NCI-H446 treated with DMSO at 0.1 percent for 48 hours (cell line): ENCODE results near the gene PRDM2.
"Not testable (repeated sequence)": the region's sequence is repeated elsewhere in the genome, so short reads cannot be mapped to it uniquely, and the experiment has no call there.

Experiments used
- DNase-seq: peaks from one replicate; lab custom pipeline; 2025; lab: John Stamatoyannopoulos, UW

Gene PRDM2

GRCh38 chr1:13699510-13699909 lies 478 bp upstream of the PRDM2 start:
- DNase-seq = no peak

GRCh38 chr1:13700521-13701270 lies 708 bp downstream of the PRDM2 start:
- no peak for DNase-seq

- no peak for DNase-seq
Observed at GRCh38 chr1:13701271-13701640, 1.3 kb downstream of the PRDM2 start.

- no peak for DNase-seq
Observed at GRCh38 chr1:13702425-13703127, 2.6 kb downstream of the PRDM2 start.

- DNase-seq = no peak
Observed at GRCh38 chr1:13703128-13703513, 3.1 kb downstream of the PRDM2 start.

- no peak for DNase-seq
Observed at GRCh38 chr1:13703558-13704490, 3.8 kb downstream of the PRDM2 start.

- DNase-seq = no peak
Observed at GRCh38 chr1:13706046-13706445, 6.1 kb downstream of the PRDM2 start.

GRCh38 chr1:13707164-13707563 lies 7.2 kb downstream of the PRDM2 start:
- DNase-seq = no peak

GRCh38 chr1:13708380-13708982 lies 8.5 kb downstream of the PRDM2 start:
- no peak for DNase-seq

GRCh38 chr1:13710086-13710485 lies 10.1 kb downstream of the PRDM2 start:
- no peak for DNase-seq

- no peak for DNase-seq
Observed at GRCh38 chr1:13714851-13715250, 14.9 kb downstream of the PRDM2 start.

GRCh38 chr1:13715616-13716287 lies 15.8 kb downstream of the PRDM2 start:
- not testable (repeated sequence) for DNase-seq

GRCh38 chr1:13722808-13723360 lies 22.9 kb downstream of the PRDM2 start:
- no peak for DNase-seq

GRCh38 chr1:13723810-13724209 lies 23.8 kb downstream of the PRDM2 start:
- no peak for DNase-seq

- DNase-seq = no peak
Observed at GRCh38 chr1:13725714-13726175, 25.8 kb downstream of the PRDM2 start.

GRCh38 chr1:13728091-13728715 lies 28.2 kb downstream of the PRDM2 start:
- no peak for DNase-seq

GRCh38 chr1:13730291-13730690 lies 30.3 kb downstream of the PRDM2 start:
- no peak for DNase-seq

GRCh38 chr1:13730751-13731482 lies 30.9 kb downstream of the PRDM2 start:
- no peak for DNase-seq

GRCh38 chr1:13731897-13732296 lies 31.9 kb downstream of the PRDM2 start:
- no peak for DNase-seq
